GM19239 (cell line): Measurements from ENCODE around the gene SPON2.

Experiments used
- DNase-seq: peaks from one replicate; pipeline ENCODE4 v3.0.0; 2011; ENCODE audit warnings: low spot score; ENCODE audit not compliant: insufficient read length
- FAIRE-seq: peaks from 2 replicates; lab custom pipeline; 2011; peaks lifted over from hg19 to GRCh38; lab: Jason Lieb, UNC

The SPON2 gene

DNA sequence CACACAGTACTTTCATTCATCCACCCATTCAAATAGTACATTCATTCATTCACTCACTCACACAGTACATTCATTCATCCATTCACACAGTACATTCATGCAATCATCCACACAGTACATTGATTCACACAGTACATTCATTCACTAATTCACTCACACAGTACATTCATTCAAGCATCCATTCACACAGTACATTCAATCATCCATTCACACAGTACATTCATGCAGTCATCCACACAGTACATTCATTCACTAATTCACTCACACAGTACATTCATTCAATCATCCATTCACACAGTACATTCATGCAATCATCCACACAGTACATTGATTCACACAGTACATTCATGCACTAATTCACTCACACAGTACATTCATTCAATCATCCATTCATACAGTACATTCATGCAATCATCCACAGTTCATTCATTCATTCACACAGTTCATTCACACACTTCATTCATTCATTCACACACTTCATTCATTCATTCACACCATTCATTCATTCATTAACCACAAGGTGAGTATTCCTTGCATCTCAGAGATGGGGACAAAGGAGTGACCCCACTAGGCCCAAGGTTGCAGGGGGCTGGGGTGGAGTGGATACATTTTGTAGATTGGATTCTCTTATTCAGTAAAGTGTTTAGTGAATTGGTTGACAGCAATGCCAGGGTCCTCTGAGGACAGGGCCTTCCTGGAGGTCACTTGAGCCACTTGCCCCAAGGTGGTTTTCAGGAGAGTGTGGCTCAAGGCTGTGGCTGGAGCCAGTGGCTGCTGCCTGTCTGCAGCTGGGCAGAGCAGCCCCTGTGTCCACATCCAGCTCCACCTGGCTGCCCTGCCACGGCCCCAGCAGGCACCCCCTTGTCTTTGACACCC, 4.3 kb upstream of the SPON2 start:
- FAIRE-seq (no peak), DNase-seq (no peak)

DNA sequence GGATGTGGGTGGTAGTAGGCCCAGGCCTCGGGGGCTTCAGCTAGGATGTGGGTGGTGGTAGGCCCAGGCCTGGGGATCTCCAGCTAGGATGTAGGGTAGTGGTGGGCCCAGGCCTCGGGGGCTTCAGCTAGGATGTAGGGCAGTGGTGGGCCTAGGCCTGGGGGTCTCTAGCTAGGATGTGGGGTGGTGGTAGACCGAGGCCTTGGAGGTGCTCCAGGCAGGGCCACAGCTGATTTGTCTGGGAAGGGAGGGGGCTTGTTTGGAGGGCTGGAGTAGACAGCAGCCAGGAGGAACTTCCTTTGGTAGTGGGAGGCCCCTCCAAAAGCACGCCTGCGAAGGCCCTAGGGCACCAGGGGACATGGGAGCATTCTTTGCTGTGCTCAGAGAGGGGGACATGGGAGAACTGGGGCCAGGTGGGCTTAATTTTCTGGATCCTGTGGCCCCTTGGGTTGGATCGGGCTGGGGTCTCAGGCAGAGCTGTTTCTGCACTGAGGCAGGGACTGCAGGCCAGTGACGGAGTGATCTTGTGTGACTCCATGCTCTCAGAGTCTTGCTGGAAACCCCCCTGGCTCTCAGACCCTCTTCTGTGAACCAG, 3.3 kb upstream of the SPON2 start:
- no peak for FAIRE-seq
- DNase-seq, result no peak

DNA sequence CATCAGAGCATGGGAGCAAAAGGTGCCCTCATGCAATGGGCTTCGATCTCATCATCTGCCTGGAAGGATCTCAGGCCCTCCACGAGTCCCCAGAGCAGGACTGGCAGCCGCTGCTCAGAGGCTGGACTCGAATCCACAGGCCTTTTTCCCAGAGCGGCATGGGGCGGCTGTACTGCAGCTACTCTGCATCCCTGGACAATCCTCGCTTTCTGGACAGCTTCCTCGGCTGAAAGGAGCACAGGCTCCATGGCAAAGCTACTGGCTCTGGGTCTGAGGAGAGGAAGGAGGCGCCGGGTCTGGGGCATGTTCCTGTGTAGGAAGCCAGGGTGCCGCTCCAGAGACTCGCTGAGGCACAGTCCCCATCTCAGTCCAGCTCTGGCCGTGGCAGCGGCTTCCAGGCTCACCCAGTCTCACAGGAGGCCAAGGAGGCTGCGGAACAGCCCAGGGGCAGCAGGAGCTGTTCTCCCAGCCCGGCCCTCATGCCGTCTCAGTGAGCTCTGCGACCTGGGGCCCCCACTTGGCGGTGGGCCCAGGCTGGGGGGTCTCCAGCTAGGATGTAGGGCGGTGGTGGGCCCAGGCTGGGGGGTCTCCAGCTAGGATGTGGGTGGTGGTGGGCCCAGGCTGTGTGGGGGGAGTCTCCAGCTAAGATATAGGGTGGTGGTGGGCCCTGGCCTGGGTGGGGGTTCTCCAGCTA, 2.7 kb upstream of the SPON2 start:
- DNase-seq, result no peak
- no peak for FAIRE-seq

DNA sequence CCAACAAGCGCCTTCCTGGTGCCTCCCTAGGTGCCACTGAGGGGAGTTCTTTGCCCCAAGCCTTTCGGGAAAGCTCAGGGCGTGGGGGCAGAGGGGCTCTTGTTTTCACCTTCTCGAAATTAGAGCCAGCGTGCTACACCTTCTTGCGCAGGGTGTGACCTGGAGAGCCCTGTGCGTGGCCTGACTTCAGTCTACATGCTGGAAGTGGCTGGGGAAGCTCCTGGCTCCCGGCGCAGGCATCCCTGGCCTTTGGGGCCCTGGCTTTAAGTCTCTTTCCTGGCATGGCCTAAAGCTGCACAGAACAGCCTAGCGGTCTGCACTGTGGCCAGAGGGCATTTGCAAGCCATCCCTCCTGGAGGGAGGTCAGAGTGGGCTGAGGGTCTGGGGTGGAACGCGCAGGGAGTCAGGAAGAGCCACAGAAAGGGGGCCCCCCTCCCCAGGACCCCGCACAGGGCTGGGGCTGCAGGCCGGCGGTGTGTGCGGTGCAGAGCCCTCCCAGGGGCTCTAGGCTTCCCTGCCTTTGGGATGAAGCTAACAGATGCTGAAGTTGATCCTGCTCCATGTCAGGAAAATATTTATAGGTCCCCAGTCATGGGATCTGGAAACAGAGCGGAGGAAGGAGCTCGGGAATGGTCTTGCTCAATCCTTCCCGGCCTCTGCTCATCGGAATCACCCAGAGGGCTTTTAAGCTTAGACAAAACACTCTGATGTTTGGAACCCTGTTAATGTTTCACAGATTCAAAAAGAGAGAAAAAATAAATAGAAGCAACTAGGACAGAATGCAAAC, 781 bp upstream of the SPON2 start:
- FAIRE-seq (no peak), DNase-seq (no peak)

DNA sequence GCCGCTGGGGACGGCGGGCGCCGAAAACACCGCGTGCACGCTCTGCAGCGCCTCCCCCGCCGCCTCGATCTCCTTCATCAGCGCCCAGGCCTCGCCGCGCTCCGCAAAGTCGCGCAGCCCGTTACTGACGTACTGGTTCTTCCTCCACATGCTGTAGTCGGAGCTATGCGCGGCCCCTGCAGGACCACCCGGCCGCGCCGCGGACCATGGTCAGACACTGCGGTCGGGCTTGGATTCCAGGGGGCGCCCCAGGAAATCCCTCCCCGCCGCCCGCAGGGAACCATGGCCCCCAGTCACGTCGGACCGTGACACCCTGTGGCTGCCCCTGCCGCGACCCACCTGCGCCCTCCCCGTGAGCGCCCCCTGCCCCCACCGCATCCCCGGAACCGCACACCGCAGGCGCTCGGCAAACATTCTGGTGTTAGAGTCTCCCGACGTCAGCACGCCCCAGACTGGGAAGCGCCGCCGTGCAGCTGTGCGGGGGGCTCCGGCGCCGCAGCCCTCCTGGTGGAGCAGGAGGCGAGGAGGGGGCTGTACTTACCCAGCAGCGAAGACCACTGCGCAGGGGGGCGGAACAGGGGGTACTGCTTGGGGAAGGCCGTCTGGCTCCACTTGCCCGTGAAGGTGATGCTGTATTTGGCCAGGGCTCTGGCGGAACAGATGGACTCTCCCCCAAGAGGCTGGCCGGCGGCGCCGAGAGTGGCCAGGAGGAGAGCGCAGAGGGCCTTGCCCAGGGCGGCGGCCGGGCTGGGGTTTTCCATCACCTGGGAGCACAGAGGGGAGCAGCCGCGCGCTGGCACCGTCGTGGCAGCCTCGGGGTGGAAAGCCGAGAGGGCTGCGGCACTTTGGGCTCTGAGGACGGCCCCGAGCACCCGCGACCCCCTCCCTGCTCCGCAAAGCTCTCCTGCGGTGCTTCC, 814 bp downstream of the SPON2 start:
- no peak for FAIRE-seq

DNA sequence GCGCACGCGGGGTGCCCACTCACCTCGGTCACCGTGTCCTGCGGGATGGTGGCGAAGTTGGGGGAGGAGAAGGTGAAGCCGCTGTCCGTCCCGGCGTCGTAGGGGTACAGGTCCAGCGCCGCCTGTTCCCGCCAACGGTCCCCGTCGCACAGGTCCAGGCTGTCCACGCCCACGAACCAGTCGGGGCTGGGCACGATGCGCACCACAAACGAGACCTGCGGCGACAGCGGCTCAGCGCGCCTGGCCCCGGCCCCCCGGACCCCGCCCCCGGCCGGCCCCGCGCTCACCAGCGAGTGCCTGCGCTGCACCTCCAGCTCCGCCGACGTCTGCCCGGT, 1.4 kb downstream of the SPON2 start:
- no peak for DNase-seq
- FAIRE-seq, result no peak

More for the DNA sequence above, 814 bp downstream of the SPON2 start:
- no peak for DNase-seq

DNA sequence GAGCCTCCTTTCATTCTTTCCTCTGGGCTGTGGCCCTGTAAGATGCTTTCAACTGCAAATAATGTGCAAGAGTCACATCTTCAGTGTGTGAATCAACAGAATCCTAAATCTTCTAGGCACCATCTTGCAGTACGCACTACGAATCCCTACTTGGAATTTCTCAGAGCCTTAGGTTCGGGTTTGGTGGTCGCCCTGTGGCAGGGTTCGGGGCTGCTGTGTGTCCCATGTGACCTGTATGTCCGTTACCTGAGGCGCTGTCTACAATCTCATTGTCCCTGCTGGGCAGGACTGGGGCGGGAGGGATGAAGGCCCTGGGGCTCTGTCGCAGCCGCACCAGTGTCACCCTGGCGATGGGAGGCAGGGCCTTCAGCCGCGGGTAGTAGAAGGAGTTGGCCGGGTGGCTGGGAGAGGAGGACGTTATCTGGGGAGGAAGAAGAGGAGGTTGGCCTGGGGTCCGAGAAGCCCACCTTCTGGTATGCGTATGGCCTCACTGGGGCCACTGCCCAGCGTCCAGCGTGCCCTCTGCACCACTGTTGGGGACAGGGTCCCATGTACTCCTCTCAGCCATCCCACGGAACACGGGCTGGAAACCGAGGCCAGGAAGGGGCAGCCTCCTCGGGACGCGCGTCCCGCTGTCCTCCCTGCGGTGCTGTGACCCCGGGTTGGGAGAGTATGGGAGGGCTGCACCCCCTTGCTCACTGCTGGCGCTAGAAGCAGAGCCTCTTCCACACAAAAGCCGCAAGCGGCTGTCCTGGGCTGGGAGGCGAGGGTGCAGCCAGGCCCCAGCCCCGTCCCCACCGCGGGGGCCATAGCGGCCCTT, 2.0 kb downstream of the SPON2 start:
- no peak for DNase-seq
- FAIRE-seq, result no peak

DNA sequence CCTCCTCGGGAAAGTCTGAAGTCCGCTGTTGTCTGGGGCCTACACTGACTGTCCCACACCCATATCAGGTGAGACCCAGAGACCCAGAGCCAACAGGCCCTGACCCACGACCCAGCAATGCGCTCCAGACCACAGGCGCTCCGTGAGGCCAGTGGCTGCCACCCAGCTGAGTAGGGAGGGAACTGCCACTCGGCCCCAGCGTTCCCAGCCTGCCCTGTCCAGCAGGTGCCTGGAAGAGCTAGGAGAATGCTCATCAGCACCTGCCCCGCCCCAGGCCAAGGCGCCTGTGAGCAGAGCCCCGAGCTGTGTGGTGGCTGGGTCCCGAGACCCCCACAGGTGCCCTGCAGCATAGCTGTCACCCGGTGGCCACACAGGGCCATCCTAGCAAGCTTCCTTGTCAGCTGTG, 2.7 kb downstream of the SPON2 start:
- FAIRE-seq (no peak), DNase-seq (no peak)

DNA sequence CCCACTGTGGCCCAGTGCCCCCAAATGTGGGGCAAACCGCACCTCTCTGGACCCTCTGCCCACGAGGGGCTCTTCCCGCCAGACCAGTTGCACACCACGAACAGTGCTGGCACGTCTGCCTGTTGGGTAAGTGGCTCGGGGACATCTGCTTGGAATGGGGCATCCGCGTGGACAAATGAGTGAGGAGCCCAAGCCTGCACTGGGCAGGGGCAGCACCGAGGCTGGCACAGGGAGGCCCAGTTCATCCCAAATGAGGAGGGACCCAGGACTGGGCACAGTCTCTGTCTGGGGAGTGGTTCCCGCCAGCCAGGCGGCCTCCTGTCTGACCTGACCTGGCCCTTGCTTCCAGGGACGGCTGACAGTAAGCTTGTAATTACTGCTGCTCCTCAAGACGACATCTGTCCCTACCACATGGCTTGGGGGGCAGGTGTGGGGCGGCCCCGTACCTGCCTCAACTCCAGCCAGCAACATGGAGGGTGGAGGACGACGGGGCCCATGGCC, 3.2 kb downstream of the SPON2 start:
- FAIRE-seq (no peak), DNase-seq (no peak)

DNA sequence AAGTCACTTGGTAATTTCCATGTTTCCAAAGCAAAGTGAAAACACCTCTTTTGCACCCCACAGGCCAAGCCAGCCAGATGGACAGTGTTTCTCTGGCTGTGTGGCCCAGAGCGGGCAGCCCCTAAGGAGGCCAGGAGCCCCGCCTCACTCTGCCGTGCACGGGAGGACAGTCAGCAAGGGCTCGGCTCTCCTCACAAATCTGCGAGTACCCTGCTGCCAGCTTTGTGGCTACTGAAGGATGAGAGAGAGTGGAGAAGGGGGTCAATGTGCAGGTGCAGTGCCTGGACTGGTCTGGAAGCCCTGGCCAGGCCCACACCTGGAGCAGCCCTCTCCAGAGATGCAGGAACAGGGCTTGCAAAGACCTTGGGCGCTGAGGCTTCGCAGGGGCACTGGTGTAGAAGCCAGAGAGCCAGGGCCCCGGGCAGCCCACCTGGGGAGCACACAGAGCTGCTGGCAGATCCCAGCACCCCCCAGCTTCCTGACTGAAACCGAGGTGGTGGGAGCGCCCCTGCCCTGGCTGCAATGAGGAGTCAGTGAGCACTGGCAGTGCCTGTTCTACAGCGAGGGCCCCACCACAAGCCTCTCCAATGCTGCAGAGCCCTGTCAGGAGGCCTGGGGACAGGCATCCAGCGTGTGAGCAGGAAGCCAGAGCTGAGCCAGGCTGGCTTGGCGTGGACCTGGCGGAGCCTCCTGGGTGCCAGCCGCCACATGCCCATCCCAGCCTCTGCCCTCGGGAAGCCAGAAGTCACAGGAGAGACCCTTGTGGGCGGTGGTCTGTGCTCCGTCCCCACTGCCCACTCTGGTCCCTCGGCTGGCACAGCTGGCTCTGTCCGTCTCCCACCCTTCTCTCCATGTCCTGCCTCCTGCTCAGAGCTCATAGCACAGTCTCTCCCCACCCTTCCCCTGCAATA, 3.9 kb downstream of the SPON2 start:
- no peak for FAIRE-seq

DNA sequence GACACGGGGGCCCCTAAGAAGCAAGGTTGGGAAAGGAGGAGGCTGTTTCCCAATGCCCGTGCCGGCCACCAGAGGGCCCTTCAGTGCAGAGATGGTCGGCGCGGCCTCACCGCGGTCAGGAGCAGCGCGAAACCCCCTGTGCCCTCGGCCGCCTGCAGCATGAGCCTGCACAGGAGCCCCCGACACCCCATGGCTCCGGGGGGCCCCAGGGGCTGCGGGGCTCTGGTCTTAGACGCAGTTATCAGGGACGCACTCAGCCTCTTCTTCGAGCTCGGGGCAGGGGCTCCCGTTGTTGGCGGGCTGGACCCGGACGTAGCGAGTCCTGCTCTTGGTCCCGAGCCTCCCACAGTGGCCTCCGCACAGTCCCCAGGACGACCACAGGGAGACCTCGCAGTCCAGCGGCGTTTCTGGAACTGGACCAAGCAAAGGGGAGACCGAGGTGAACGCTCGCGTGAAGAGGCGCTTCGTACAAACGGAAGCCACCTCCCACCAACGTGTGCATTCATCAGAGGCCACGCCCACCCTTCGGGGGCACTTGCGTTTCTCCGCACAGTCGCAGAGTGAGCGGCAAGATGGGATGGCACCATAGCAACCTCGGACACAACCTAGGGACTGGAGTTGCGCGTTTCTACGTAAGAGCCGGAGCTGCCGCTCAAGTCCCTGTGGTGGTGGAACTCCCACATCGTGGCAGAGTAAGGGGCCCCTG, 5.0 kb downstream of the SPON2 start:
- FAIRE-seq (peak; percentile 88), DNase-seq (no peak)

More for the DNA sequence above, 3.9 kb downstream of the SPON2 start:
- DNase-seq, result no peak

DNA sequence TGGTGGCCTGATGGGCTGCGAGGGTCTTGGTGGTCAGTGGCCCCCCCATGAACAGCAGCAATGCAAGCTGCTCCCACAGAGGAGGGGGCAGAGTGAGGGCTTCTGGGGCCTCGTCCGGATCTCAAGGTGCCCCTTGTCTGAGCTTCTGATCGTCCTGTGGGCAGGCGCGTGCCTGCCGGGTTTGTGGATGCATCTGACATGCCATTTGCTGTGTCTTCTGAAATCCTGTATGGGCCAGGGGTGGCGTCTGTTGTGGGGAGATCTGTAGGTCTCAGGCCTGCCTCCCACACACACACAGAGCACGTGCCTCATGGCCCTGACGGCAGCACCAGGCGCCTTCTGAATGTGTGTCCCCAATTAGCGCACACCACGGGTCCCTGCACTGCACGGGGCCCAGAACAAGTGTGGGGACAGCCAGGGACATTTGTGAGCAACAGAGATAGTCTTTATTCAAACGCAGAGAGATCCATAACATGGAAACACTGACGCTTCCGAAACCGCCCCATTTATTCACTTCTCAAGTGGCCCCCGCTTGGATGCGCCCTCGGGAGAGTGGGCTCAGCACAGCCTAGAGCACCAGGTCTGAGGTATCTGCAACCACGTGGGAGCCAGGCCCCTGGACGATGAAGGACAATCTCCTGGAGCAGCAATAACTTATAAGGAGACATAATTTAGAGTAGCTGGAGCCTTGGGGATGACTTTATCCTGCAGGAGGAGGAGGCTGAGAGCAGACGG, 5.7 kb downstream of the SPON2 start:
- FAIRE-seq (no peak), DNase-seq (no peak)

DNA sequence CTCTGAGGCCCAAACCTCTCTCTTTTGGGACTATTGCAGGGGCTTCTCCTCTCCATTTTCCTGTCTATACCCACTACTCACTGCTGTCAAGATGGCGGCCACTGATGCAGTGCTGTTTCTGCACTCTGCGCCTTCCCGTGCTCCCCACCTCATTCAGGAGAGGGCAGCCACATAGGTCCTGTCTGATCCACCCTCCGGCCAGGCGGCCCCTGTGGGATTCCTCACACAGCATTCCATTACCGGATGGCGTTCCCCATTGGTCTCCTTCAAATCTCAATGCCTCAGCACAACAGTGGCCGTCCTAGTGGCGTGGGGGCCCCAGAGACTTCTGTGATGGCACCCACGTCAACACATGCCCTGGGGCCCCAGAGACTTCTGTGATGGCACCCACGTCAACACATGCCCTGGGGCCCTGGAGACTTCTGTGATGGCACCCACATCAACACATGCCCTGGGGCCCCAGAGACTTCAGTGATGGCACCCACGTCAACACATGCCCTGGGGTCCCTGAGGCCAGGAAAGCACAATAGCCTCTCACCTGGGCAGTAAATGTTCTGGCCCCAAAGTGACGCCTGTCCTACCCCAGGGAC, 7.3 kb downstream of the SPON2 start:
- no peak for DNase-seq
- FAIRE-seq, result no peak

DNA sequence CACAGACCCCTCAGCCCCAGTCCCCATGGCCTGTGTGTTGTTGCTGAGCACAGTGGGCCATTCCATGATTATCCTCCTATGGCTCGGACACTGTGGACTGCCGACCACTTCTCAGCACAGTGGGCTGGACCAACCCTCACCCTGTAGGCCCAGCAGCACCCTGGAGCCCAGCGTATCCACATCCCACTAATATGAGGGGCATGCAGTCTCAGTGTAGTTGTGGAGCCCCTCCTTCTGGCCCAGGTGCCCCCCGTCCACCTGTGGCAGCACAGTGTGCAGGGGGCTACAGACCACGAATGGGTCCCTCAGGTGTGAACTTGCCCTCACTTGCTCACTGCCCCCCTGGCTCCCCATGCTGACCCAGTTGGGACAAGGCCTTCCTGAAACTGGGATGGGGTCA, 7.9 kb downstream of the SPON2 start:
- DNase-seq (no peak), FAIRE-seq (no peak)

DNA sequence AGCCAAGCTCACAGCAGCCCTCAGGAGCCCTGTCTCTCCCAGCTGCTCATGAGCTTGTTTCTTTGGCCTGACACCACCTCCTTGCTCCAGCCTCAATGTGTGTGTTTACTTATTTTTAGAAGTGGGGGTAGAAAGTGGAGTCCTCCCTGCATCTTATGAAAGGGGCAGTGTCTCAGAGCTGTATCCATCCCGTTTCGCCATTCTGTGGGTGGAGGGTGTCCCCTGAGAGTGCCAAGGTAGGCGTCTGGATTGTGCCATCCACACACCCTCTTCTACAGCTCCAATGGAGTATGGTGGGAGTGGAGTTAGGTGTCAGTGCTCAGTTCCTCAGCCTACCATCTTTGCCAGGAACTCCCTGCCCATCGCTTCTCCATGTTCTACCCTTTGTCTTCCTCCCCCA, 8.3 kb downstream of the SPON2 start:
- FAIRE-seq (no peak), DNase-seq (no peak)

DNA sequence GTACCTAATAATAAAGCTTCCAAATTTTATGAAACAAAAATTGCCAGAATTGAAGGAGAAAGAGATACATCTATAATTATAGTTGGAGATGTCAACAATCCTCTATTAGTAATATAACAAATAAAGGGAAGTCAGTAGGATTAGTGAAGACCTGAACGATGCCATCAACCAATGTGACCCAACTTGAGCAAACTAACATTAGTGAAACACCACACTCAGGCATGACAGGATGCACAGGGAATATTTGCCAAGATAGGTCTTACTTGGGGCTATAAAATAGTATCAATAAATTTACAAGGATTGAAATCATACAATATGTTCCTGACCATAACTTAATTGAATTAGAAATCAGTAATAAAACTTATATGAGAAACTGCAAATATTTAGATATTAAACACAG, 12.0 kb downstream of the SPON2 start:
- FAIRE-seq, result no peak

More for the DNA sequence above, 12.0 kb downstream of the SPON2 start:
- no peak for DNase-seq
